IPS-11a (cell line): ENCODE results near the gene TRERF1.

ENCODE experiments used
- H3K4me3 ChIP-seq: one replicate; pipeline ENCODE4 v1.5.1; 2013; ENCODE audit warnings: low read depth, low read length, control low read depth

Gene TRERF1

DNA sequence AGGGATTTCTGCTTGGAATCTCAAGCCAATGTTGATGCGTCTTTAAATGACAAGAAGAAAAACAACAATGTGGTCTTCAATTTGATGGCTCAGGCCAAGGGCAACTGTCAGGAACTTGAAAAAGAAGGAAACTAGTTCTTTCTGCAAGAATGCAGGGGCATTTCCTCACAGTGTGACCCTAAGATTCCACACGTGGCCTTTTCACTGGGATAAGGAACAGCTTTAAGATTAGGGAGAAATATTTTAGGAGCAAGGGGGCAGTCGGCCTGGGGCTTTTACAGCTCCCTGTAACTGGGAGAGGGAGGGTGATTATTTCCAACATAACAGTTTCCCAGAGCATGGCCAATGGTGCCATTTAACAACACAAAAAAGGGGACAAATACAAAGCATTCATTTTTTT, 194.7 kb downstream of the TRERF1 start:
- no peak overlapping the region for H3K4me3 ChIP-seq

DNA sequence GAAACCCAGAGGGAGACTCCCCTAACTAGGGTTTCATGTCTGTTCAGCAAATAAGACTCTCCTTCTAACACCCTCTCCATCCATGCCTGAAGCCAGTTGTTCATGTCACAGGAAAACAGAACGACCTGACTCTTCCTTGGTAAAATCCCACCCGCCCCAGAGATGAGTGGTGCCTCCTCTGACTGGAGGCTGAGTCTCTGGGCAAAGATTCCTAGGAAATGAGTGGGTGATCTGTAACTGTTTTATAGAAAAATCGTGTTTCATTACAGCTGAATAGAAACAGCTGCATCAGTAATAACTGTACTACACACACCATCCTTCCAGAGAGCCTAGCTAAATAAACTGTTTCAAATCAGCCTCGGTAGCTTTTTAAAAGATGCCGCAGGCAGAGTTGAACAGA, 196.7 kb downstream of the TRERF1 start:
- H3K4me3 ChIP-seq, result no peak overlapping the region

DNA sequence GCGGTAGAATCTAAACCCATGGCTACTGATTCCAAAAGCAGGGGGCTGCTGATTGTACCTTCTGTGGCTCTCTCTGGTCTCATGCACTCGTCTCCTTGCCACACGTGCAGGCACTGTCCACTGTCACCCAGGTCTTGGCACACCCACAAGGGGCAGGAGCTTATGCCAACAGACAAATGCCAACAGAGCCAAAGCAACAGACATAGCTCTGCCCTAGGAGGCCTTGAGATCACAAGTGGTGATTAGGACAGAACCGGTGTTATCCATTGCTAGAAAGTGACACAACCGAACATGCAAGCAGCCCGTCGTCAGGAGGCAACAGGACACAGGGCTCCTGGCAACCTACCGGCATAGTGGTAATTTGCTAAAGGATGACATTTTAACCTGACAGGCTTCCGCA, 197.2 kb downstream of the TRERF1 start:
- H3K4me3 ChIP-seq, result no peak overlapping the region

DNA sequence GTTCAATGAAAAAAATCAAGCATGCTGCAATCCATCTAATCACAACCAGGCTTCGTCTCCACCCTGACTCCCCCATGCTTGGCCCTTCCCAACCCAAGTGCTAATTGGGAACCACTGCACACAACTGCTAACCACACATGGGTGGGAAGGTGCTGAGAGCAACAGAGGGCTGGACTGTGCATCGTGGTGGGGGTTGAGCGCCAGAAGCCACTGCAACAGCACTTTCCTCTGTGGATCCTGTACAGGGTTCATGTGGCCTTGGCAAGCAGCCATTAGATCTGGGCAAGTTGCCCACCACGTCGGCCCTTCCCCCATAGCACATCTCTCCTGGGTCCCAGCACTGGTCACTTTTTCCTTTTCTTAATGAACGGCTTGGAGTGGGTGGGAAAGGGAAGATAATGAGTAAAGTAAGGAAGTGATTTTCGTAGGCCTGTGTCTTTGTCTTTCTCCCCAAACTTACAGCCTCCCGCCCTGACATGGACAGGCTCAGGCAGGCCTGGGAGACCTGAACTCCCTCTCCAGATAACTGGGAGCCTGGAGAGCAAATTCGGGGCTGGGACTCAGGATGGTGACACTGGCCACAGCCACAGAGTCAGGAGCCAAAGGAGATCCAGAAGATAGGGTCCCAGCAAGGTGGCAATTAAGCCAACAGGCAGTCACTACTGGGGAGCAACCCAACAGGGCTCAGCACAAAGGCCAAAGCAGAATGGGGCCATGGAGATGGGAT, 199.7 kb downstream of the TRERF1 start:
- H3K4me3 ChIP-seq, result no peak overlapping the region

DNA sequence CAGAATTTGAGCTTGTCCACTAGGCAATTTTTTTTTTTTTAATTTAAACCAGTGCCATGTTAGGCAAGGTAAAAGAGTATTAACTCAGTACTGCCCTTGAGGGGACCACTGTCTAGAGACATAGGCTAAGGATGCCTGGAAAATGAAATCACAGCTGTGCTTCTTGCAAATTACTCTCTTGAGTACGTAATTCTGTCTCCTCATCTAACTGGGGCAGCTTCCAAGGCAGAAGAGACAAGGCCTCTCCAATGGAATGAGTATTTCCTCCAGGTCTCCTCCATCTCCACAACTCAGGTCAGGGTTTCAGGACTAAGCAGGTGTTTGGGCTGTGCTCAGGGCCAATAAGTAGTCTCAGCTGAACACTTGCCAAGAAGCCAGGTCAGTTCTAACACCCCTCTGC, 200.2 kb downstream of the TRERF1 start:
- no peak overlapping the region for H3K4me3 ChIP-seq

DNA sequence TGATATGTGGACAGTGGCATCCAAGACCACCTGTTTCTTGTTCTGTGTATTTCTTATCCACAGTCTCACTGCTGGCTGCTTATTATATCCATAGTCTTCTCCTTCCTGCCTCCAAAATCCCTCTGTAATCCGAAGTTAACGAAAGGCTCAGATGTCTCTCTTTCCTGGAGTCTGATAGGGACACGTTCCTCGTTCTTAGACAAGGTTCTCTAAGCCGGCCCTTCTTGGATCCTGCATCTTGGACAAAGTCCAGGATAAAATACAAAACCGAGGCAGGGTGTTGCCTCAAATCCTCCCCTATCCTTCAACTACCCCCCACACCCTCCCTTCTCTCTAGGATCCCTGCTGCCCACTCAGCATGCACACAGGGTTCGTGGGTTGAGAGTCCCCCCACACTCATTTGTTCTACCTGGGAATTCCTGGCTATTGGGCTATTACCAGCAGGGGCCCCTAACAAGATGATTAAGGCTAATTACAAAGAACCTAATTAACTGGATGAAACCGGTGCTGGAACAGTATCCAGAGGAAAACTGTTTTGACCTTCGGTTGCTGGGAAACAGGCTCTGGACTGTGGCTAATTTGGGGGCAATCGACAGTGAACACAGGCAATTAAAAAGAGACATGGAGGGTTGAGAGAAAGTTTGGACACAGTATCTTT, 201.3 kb downstream of the TRERF1 start:
- H3K4me3 ChIP-seq, result no peak overlapping the region

DNA sequence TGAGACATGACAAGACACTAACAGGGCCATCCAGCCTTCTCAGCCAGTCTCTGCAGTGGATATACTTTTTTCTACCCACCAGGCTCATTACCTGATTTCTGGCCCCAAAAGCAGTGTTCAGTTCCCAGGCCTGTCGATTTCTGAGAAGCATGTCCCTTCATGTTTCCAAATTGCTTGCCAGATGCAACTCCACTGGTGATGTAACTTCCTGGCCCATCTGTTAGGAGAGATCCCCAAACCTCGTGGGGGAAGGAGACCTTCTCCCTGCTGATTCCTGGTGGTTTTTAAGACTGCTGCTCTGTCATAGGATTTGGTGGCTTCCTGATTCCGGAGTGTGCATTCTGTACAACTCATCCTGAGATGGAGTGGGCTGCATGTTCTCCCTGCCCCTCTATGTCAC, 202.4 kb downstream of the TRERF1 start:
- H3K4me3 ChIP-seq, result no peak overlapping the region

DNA sequence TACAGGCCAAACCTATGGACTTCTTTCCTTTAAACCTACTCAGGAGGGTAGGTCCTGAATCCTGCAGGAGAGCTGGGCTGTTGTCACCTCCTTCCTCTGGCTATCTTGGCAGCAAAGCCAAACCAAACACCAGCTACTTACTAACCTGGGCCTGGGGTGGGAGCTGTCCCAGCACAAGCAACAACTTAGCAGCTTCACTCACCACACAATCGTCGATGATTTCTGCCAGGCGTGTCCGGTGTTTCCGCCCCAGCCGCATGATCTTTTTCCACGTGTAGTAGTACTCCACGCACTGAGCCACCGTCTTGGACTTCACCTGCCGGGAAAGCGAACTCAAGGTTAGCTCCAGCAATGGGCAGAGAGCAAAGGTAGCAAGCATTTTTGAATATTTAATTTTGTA, 208.7 kb downstream of the TRERF1 start:
- no peak overlapping the region for H3K4me3 ChIP-seq

DNA sequence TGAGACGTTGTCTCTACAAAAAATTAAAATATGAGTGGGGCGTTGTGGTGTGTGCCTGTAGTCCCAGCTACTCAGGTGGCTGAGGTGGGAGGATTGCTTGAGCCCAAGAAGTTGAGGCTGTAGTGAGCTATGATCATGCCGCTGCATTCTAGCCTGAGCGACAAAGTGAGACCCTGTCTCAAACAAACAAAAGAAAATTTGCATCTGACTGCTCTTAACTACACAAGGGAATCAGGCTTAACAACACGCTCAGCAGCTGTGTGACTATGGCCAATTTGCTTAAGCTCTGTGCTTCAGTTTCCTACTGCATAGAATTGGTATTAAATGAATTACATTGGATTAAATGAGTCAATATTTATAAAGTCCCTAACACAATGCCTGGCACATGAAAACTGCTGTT, 209.8 kb downstream of the TRERF1 start:
- no peak overlapping the region for H3K4me3 ChIP-seq

DNA sequence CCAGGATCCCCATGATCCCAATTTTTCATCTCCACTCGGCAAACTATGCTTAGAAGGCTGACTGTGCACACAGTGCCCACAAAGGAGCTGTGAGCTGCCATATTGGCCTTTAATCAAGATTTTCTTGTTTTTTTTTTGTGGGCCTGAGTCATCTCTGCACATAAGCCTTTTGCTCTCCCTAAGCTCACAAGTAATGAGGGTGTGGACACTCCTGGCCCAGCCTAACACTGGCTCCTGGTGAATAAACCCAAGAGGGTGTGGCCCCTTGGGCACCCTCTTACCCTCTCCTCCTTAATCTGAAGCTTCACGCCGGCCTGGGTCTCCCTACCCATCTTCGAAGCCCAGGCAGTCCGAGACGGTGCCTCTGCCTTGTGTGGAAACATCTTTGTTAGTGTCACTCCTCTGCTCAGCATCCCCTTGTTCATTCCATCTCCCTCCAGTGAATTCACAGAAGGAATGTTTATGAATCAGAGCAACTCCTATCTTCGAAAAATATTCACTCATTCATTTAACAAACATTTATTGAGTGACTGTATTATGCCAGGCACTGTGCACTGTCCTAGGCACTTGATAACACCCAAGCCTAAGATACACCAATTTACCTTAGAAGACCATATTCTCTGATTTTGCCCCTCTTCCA, 211.9 kb downstream of the TRERF1 start:
- H3K4me3 ChIP-seq, result no peak overlapping the region

DNA sequence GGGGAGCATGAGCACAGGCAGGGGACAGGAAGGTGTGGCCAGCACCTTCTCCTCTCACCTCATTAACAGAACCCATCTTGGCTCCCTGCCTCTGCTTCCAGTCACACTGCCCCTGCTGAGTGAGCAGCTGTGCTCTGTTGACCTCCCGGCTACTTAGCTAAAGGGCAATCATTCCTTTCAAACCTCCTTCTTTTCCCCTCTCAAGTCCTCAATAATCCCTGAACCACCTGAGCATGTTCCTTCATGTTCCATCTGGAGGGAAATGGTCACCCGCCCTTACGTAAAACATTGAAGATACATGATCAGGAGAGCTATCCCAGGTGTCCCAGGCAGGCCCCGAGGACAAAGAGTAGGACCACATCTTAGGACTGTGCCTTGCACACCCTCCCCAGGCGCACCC, 212.4 kb downstream of the TRERF1 start:
- no peak overlapping the region for H3K4me3 ChIP-seq

DNA sequence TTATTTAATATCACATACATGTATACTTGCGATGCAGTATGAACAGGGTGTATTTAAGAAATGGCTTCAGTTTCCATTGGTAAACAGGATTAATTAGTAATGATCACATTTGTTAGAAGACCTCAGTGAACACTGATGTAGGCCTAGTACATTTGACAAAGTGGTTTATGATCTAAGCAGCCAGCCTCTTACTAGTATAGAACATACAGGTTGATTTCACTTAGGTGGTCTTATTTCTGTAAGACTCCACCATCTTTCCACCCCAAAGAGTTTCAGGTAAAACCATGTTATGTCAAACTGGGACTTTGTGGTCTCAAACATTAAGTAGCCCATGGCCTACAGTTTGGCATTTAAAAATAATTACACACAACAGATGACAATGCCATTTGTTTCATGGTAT, 213.9 kb downstream of the TRERF1 start:
- no peak overlapping the region for H3K4me3 ChIP-seq

DNA sequence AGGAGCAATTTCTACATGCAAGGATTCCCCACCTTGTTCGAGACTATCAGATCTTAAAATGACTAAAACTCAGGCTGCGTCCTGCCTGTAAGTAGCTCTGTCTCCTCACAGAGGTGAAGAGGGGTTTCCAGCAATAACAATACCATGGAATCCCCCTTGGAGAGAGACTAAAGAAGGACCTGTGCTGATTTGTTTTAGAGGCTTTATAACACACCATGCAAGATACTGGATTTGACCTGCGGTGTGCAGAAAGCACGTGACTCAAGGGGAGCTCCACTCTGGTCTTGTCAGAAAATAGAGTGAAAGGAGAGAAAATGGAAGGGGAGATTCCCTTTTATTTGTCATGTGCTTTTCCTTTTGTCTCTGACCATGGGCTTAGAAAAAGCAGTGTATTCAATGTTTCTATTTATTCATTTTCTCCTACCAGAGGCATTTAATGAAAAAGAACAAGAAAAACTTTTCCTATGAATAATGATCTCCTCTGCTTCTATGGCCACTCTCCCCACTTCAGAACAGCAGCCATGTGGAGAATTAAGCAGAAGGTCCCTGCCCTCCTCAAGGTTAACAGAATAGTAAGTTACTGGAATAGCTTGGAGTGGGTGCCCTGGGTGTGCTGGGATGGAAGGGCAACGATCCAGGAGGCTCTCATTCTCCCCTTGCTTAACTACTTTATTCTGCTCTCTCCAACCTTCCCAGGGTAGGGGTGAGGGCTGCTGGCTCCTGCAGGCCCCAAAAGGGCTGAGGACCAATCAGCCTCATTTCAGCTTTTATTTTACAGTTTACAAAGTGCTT, 214.8 kb downstream of the TRERF1 start:
- no peak overlapping the region for H3K4me3 ChIP-seq

DNA sequence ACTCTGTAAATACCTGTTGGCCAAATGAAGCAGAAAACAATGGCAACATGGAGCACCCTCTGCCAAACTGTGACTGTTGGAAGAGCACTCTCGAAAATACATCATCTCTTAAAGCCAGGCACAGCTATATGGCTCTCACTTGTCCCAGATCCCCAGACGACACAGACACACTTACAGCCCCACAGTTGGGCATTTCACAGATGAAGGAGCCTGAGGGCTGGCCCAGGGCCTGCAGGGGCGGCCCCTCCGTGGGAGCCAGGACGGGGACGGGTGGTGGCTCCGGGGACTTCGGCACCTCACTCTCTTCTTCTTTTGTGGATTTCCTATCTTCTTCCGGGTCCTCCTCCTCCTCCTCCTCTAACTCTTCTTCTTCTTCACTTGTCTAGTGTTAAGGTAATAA, 215.7 kb downstream of the TRERF1 start:
- H3K4me3 ChIP-seq, result no peak overlapping the region

DNA sequence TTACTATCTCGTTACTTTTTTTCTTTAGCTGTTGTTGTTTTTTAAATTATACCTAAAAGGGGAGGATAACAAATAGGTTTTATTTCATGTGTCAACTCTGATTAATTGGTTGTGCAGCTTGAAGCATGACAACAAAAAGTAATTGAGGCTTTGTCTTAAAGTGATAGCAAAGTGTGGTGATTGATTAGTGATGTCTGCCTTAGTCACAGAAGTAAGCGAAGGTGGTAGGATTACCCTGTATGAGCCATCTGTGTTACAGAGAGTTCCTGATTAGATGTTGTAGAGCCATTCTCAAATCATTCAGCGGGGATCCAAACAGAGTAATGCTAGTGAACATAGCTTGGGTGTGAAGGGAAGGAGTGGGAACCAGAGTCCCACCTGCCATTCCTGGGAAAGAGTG, 219.7 kb downstream of the TRERF1 start:
- H3K4me3 ChIP-seq, result no peak overlapping the region

DNA sequence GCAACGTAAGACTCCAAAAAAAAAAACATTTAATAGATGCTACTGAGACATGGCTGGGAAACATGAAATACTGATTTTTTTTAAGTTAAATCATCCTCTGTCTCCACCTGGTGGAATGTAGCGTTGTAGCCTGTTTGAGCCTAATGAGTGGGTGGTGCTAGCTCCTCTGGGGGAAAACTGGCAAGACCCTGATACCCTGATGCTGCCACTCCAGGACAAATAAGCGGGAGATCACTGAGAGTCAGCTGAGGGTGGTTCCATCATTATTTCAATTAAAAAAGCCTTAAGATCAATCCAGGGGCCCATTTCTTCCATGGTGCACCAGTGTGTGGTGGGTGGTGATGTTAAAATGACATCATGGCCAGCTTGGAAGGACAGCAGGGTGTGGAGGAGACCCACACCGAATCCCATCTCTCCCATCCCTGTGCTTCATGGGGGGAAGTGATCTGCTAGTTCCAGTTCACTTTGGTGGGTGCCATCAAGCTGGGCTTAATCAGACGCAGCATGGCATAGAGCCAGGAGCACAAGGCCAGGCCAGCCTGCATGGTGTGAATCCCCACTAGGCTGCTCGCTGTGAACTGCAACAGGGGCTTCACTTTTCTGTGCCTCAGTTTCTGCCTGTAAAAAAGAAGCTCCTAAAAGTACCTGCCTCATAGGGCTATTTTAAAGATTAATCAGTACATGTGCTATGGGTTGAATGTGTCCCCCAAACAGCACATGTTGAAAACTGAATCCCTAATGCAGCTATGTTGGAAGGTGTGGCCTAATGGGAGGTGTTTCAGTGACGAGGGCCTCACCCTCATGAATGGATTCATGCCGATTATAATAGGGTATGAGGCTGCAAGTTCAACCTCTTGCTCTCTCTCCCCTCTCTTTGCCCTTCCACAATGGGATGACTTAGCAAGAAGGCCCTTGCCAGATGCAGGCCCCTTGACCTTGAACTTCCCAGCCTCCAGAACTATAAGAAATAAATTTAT, 221.1 kb downstream of the TRERF1 start:
- H3K4me3 ChIP-seq, result no peak overlapping the region

DNA sequence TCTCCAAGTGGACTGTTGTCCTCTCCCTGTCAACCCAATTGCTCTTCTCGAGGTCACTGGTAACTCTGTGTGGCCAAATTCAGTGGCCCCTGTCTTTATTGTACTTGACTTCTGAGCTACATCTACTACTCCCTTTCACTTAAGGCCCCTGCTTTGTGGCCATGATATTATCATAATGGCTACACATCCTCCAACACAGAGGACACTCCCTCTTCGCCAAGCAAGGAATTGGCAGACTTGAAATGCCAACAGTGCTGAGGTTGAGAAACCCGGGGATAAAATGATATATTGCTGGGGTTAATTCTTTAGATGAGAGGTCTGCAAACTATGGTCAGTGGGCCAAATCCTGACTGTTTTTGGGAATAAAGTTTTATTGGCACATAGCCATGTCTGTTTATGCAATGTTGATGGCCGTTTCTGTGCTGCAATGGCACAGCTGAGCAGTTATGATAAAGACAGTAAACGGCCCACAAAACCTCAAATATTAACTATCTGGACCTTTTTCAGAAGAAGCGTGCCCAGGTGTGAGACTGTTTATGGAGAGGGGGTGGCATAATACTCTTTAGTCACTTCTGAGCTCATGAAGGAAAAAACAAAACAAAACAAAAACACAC, 222.1 kb downstream of the TRERF1 start:
- no peak overlapping the region for H3K4me3 ChIP-seq

DNA sequence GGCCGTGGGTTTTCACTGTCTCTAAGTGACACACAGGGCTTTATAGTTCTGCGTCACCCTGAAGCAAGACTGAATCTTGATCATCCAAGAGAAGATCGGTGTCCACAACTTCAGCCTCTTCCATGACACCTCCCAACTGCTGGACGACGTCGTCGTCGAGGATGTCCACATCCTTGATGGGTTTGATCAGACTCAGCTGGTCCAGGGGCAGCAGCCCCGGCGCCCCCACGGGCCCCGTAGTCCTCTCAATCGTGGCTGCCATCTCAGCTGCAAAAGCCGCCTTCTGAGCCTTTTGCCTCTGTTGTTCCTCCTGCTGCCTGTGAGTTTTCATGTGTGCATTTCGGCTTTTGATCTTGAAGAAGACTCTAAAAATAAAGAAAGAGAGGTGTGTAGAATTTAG, 223.4 kb downstream of the TRERF1 start:
- no peak overlapping the region for H3K4me3 ChIP-seq

DNA sequence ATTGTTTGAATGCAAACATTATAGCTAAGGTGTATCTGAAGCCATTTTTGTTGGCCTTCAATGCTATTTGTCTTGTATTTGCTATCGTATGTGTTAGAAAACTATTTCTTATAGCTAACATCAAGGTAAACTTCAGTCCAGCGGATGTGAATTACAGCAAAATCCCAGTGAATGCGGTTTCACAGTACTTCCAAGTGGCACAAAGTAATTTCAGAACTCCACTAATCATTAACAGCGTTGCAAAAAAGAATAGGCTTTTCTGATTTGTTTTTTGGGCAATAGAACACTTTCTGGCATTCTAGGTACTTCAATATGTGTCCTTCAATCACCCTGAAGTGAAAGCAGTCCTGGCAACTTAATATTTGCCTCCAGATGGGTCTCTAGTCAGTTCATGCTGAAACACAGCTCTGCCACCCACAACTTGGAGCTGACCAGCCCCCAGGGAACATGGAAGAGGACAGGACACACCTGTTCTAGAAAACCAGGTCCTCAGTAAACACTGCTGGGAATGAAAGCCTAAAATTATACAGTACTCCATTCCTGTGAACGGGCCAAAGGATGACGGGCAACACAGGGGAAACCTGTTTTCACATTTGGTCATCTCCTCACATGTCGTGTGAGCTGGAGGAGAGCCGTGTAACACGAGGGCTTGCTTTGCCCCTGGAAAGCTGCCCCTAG, 224.4 kb downstream of the TRERF1 start:
- H3K4me3 ChIP-seq, result no peak overlapping the region
